ENCODE data around the gene GPRC5B. TPM values are rescaled to one million over a fixed set of nuclear protein-coding genes. Genes with fewer than 3 reads are reported as not detected.

GPRC5B gene
- total RNA-seq, 2 experiments from 2014 or later: 0.18 TPM; not detected in 1

Other genes with a start within 250 kb of the GPRC5B start
- 10 to 100 TPM; 13.7 TPM for gene KNOP1, start 166.6 kb downstream of the GPRC5B start, total RNA-seq
- gene IQCK, start 166.6 kb downstream of the GPRC5B start, total RNA-seq: 1 to 10 TPM in 1 of 2 experiments, under 1 TPM in 1; 0.73 to 1.1 TPM
- gene GPR139, start 189.0 kb upstream of the GPRC5B start, total RNA-seq: not detected

All from activated CD4-positive, alpha-beta memory T cell treated with anti-CD3 and anti-CD28 coated beads, Interleukin-2, amount 10 ng/mL, durations not matched to agents 7 days and 5 days (primary cell).